HG02678 (cell line): ENCODE measurements around the gene PIK3CD.
A peak's percentile ranks its signal among the peaks of the same experiment; 100 is the strongest.
"Not testable (repeated sequence)": the region's sequence is repeated elsewhere in the genome, so short reads cannot be mapped to it uniquely, and the experiment has no call there.

Experiments used
- ATAC-seq: cut with Tn5 transposase; IDR thresholded peaks from one replicate; pipeline ENCODE4 v1.9.1; 2021; ENCODE audit warnings: mild to moderate bottlenecking, moderate library complexity; ENCODE audit not compliant: unreplicated experiment

Gene PIK3CD

GRCh38 chr1:9618909-9619679 lies 32.4 kb upstream of the PIK3CD start:
- no peak for ATAC-seq

DNA sequence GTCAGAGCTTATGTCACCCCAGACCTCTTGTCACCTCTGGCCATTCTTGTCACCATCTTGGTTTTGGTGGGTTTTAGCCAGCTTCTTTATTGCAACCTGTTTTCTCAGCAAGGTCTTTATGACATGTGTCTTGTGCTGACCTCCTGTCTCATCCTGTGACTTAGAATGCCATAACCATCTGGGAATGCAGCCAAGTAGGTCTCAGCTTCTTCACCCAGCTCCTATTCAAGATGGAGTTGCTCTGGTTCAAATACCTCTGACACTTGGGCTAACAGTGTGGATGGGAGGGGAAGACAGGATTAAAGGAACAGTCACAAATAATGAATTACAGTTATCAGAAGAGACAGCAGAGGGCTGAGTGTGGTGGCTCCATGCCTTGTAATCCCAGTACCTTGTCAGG lies 30.5 kb upstream of the PIK3CD start:
- no peak for ATAC-seq

- no peak for ATAC-seq
These were observed 27.4 kb upstream of the PIK3CD start for GRCh38 chr1:9624081-9624480.

GRCh38 chr1:9625030-9625429 lies 26.5 kb upstream of the PIK3CD start:
- ATAC-seq, result not testable (repeated sequence)

GRCh38 chr1:9626201-9626608 lies 25.3 kb upstream of the PIK3CD start:
- ATAC-seq, result peak; percentile 54

DNA sequence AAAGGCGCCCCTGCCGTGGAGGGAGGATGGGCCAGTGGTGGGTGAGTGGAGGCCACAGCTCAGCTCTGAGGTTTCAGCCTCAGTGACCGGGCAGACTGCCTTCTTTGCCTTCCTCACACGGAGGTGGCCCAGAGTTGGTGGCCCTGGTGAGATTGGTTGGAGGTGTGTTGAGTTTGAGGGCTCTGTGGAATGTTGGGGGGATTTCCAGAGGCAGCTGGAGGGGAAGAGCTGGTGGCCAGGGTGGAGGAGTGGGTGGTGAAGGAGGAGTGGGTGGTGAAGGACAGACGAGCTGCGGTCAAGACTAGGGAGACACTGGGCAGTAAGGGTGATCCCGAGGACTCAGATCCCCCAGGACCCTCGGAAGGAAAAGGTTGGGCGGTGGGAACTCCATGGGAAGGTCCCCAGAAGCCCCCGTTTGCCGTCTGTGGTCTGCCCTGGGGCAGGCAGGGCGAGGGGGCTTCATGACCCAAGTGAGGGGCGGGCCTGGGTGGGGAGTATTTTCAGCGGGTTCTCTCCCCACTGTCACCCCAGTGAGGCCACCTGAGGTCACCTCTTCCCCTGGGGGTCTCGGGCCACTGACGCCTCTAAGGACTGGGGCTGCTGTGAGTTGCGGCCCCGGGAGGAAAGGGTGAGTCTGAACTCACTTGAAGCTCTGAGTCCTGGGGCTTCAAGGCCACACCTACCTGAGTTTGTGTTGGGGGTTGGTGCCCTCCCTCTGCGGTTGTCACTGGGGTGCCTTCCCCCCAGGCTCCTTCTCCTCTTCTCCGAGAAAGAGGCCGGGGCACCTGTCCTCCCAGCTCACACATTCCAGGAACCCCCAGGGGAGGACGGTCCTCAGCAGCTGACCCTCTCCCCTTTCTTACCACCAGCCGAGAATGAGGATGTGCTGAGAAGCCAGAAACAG lies 22.7 kb upstream of the PIK3CD start:
- ATAC-seq, result no peak

DNA sequence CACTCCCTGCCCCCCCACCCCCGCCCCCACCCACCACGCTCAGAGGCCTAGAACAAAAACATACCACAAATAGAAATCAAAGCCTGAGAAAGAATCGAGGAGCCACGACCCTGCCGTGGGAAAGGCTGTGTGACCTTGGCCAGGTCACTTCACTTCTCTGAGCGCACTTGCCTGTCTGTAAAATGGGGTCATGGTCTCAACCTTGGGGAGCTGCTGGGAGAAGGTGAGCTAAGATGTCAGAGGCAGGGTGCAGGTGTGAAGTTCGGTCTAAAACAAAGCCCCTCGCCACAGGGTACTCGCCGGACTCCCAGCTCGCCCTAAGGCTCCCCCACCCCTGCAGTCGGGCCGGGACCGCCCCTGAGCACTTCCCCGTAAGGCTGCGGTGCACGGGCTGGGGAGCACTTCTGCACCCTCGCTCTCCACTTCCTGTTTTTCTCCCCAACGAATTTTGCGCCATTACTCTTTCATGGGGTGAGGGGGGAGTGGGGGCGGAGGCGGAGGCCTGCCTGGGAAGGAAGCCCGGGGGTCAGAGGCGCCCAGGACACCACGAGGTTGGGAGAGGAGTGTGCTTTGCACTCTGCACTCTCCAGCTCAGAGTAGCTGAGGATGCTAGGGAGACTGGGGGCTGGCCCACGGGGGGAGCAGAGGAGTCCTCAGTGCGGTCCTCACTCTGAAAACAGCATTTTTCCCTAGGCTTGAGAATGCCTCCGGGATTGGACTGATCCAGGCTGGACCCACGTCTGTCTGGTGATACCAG lies 21.9 kb upstream of the PIK3CD start:
- ATAC-seq, result no peak

GRCh38 chr1:9630331-9631111 lies 21.0 kb upstream of the PIK3CD start:
- ATAC-seq, result no peak

- ATAC-seq, result no peak
These were observed 19.9 kb upstream of the PIK3CD start for GRCh38 chr1:9631613-9632012.

DNA sequence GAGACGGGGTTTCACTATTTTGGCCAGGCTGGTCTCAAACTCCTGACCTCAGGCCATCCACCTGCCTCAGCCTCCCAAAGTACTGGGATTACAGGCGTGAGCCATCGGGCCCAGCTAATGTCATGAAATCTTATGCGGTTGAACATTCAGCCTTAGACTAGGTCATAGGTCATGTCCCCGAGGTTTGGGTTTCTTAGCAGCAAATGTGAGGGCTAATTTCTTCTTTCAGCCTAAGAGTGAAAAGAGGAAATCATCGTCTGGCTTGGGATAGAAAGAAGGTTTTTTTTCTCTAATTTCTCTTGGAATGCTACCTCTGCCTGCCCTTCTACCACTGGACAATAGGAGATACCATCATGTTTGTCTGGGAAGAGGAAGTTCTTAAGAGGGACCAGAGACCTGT lies 18.0 kb upstream of the PIK3CD start:
- no peak for ATAC-seq

GRCh38 chr1:9634582-9634981 lies 16.9 kb upstream of the PIK3CD start:
- no peak for ATAC-seq

DNA sequence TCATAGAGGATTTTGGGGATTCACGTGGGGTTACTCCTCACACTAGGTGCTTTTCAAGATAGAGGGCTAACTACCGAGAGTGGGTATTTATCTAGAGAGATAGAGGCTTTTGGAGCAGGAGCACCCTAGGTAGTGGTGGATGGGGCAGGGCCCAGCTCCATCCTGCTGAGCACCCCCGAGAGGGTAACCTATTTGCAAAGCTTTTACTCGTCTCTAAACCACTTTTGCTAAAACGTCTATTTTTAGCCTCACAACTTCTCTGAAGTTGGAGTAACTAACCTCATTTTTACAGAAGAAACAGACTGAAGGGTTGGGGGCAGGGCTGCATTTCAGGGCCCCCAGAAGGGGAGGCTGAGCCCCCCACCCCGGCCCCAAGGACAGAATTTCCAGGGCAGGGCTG lies 12.3 kb upstream of the PIK3CD start:
- ATAC-seq, result no peak

- ATAC-seq, result no peak
These were observed 7.9 kb upstream of the PIK3CD start for GRCh38 chr1:9643351-9644256.

DNA sequence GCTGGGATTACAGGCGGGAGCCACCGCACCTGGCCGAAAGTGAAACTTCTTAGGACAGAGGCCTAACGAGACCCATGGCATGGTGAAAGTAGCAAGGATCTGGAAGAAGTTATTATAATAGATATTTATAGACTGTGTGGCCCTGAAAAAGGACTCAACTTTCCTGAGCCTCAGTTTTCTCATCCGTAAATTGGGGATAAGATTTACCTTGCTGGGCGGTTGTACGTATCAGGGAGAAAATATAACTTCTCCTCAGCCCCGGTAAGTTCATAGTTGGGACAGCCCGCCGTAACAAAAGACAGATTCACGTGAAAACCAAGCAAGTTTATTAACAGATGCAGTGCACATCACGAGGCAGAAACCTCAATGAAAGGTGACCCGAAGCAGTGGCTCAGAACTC lies 5.5 kb upstream of the PIK3CD start:
- ATAC-seq, result no peak

DNA sequence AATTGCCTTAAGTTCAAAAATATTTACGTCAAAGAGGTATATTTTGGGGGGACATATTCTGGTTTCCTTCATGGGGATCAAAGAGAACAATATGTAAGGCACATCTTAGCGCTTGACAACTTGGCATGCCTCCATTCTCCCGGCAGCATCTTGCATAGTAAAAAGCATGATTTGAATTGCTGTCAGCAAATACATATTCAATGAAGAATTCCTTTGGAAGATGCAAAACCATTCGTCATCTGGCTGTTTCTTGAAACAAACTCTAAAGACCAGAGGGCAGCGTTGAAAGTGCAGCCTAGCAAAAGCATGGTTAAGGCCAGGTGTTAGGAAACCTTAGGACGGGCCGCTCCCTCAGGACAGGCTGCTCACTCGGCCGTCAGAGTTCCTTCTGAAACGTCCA lies 3.4 kb upstream of the PIK3CD start:
- no peak for ATAC-seq

GRCh38 chr1:9649769-9650168 lies 1.8 kb upstream of the PIK3CD start:
- ATAC-seq, result no peak

- ATAC-seq, result no peak
These were observed 339 bp upstream of the PIK3CD start for GRCh38 chr1:9651220-9651564.

- ATAC-seq, result peak; percentile 34
These were observed 1.1 kb downstream of the PIK3CD start for GRCh38 chr1:9652379-9653209.

DNA sequence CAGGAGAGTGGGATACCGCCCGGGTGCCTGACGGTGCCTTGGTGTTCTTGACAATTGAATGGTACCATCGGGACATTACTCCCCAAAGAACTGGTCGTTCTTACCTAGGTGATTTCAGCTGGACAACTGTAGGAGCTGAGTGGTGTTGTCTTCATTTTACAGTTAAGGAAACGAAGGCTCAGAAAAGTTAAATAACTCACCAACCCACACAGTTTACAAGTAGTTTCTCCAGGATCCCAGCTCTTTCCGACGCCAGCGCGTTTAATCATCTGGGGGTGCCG lies 1.6 kb downstream of the PIK3CD start:
- ATAC-seq, result no peak
